Caco-2 (cell line): ENCODE results near the gene DMKN. TPM values are rescaled to one million over a fixed set of nuclear protein-coding genes. Genes with fewer than 3 reads are reported as not detected.

Experiments used
- BruUV-seq: library from RNA; stranded (reverse); fragments of 400-500 nt; replicated peaks from 2 replicates; lab custom pipeline; 2021; lab: Mats Ljungman, UMichigan
- CTCF ChIA-PET: fragments of 300-600 bp; sonication (Branson Sonifier 250); formaldehyde crosslinking; loops from one replicate; lab custom pipeline; 2022; ENCODE audit warnings: antibody characterized with exemption; lab: Charles Lee
- POLR2A ChIA-PET: fragments of 300-600 bp; sonication (Branson Sonifier 250); formaldehyde crosslinking; loops from one replicate; lab custom pipeline; 2022; ENCODE audit warnings: antibody characterized with exemption; lab: Charles Lee
- DNase-seq, 2 experiments: peaks; one replicate each; pipeline versions ENCODE4 v3.0.0 to v3.0.0-alpha.2; 2020 to 2022
- H3K27me3 ChIP-seq: replicated peaks from 2 replicates; pipeline ENCODE4 v1.6.0; 2011; ENCODE audit warnings: low read length; ENCODE audit not compliant: control insufficient read depth, insufficient read depth
- H3K36me3 ChIP-seq: 2 replicates; pipeline ENCODE4 v1.5.1; 2011; ENCODE audit warnings: low read length; ENCODE audit not compliant: control insufficient read depth, insufficient read depth
- H3K4me1 ChIP-seq: fragments of 250-450 bp; sonication (Bioruptor Pico); 2 replicates; pipeline ENCODE4 v1.5.1; 2020; ENCODE audit warnings: mild to moderate bottlenecking
- H3K4me3 ChIP-seq: 2 replicates; pipeline ENCODE4 v1.5.1; 2011; ENCODE audit warnings: low read depth, mild to moderate bottlenecking, control low read depth, low read length
- H3K9me3 ChIP-seq: fragments of 250-450 bp; sonication (Bioruptor Pico); 2 replicates; pipeline ENCODE4 v1.5.1; 2020; ENCODE audit warnings: mild to moderate bottlenecking, moderate library complexity
- H3K27ac Mint-ChIP-seq: one replicate; pipeline ENCODE4 v1.8.0; 2022; ENCODE audit warnings: mixed read lengths; ENCODE audit not compliant: unreplicated experiment
- H3K27me3 Mint-ChIP-seq: one replicate; pipeline ENCODE4 v1.8.0; 2022; ENCODE audit warnings: mixed read lengths; ENCODE audit not compliant: insufficient read depth, unreplicated experiment
- H3K36me3 Mint-ChIP-seq: one replicate; pipeline ENCODE4 v1.8.0; 2022; ENCODE audit warnings: mild to moderate bottlenecking, mixed read lengths; ENCODE audit not compliant: insufficient read depth, unreplicated experiment
- H3K4me1 Mint-ChIP-seq: one replicate; pipeline ENCODE4 v1.8.0; 2022; ENCODE audit warnings: low read depth, mixed read lengths; ENCODE audit not compliant: unreplicated experiment
- H3K4me3 Mint-ChIP-seq: one replicate; pipeline ENCODE4 v1.8.0; 2022; ENCODE audit warnings: mild to moderate bottlenecking, moderate library complexity, mixed read lengths; ENCODE audit not compliant: unreplicated experiment
- H3K9me3 Mint-ChIP-seq: one replicate; pipeline ENCODE4 v1.8.0; 2022; ENCODE audit warnings: mixed read lengths; ENCODE audit not compliant: unreplicated experiment
- CTCF ChIP-seq, 2 experiments: fragments of 200-600 bp in 1 of 2; IDR thresholded peaks; 1 replicate in 1 of 2; 2 replicates in 1 of 2; pipeline versions ENCODE4 v1.5.1 to v1.8.0; 2011 to 2022; ENCODE audit warnings: antibody characterized with exemption in 1 of 2, control low read depth in 1 of 2, inconsistent platforms in 1 of 2, low read depth in 1 of 2, low read length in 1 of 2, mild to moderate bottlenecking in 1 of 2, moderate library complexity in 1 of 2; ENCODE audit not compliant: insufficient read depth in 1 of 2, severe bottlenecking in 1 of 2, unreplicated experiment in 1 of 2
- intact Hi-C: fragments of 100-400 bp; cut with micrococcal nuclease; formaldehyde crosslinking; loops from one replicate; pipeline ENCODE4 v1.10.0; 2022; ENCODE audit not compliant: unreplicated experiment
- total RNA-seq: library from RNA; stranded (reverse); gene quantifications from 2 replicates; pipeline ENCODE4 v1.2.3, GENCODE V29; 2022

Gene DMKN
- total RNA-seq, 1 experiment from 2014 or later = 341 TPM

- Histone ChIP-seq H3K4me1 (0 out of 2 replicates have a peak, but pooled peaks cover 5% of the 10 kb centered on the region), H3K36me3 (no peaks in the 10 kb centered on the region), H3K27me3 (no peaks in the 10 kb centered on the region), H3K4me3 (no peak overlapping the region), H3K9me3 (0 out of 2 replicates have a peak, but pooled peaks cover 3% of the 10 kb centered on the region)
- TF ChIP-seq CTCF (IDR thresholded peaks at IDR 0.05; ENCODE audit: insufficient read depth in 1 of 2, low read depth in 1 of 2, low read length in 1 of 2, severe bottlenecking in 1 of 2, unreplicated experiment in 1 of 2) = no peak
- Mint-ChIP-seq H3K27ac (no peak overlapping the region), H3K4me3 (no peak overlapping the region), H3K36me3 (peaks cover 5% of the 10 kb centered on the region), H3K27me3 (peaks cover 25% of the 10 kb centered on the region), H3K9me3 (no peaks in the 10 kb centered on the region), H3K4me1 (no peaks in the 10 kb centered on the region)
- ChIA-PET POLR2A (no interaction called here), CTCF (no interaction called here)
- no peak for DNase-seq
- BruUV-seq = no TSS peak
- intact Hi-C loops = no loop called here
These were observed 48.9 kb upstream of the DMKN start for GRCh38 chr19:35562336-35562735.

GRCh38 chr19:35561436-35561835 lies 48.0 kb upstream of the DMKN start:
- Mint-ChIP-seq H3K4me3 (no peak overlapping the region), H3K4me1 (no peaks in the 10 kb centered on the region), H3K27ac (no peak overlapping the region), H3K27me3 (peaks cover 27% of the 10 kb centered on the region), H3K9me3 (no peaks in the 10 kb centered on the region), H3K36me3 (peaks cover 5% of the 10 kb centered on the region)
- no peaks in the 10 kb centered on the region for H3K27me3 ChIP-seq
- no peak for DNase-seq
- no peaks in the 10 kb centered on the region for H3K36me3 ChIP-seq
- TF ChIP-seq CTCF (IDR thresholded peaks at IDR 0.05; ENCODE audit: insufficient read depth in 1 of 2, low read depth in 1 of 2, low read length in 1 of 2, severe bottlenecking in 1 of 2, unreplicated experiment in 1 of 2) = no peak
- H3K4me3 ChIP-seq = no peak overlapping the region
- BruUV-seq = no TSS peak
- ChIA-PET POLR2A (no interaction called here), CTCF (no interaction called here)
- H3K4me1 ChIP-seq = 0 out of 2 replicates have a peak, but pooled peaks cover 5% of the 10 kb centered on the region
- intact Hi-C loops = no loop called here
- 0 out of 2 replicates have a peak, but pooled peaks cover 3% of the 10 kb centered on the region for H3K9me3 ChIP-seq

- Histone ChIP-seq H3K36me3 (no peaks in the 10 kb centered on the region), H3K27me3 (no peaks in the 10 kb centered on the region), H3K9me3 (0 out of 2 replicates have a peak, but pooled peaks cover 3% of the 10 kb centered on the region), H3K4me3 (no peak overlapping the region), H3K4me1 (0 out of 2 replicates have a peak, but pooled peaks cover 5% of the 10 kb centered on the region)
- Mint-ChIP-seq H3K4me3 (no peak overlapping the region), H3K9me3 (no peaks in the 10 kb centered on the region), H3K27ac (no peak overlapping the region), H3K4me1 (no peaks in the 10 kb centered on the region), H3K27me3 (peaks cover 27% of the 10 kb centered on the region), H3K36me3 (peaks cover 5% of the 10 kb centered on the region)
- no TSS peak for BruUV-seq
- DNase-seq = no peak
- intact Hi-C loops = no loop called here
- POLR2A ChIA-PET = no interaction called here
- CTCF ChIA-PET = interaction anchor here (0.8 kb wide), 1 partner anchor 51 kb away, joined by 3 read pairs; no protein-coding TSS in a partner anchor
- no peak for TF ChIP-seq CTCF (IDR thresholded peaks at IDR 0.05; ENCODE audit: insufficient read depth in 1 of 2, low read depth in 1 of 2, low read length in 1 of 2, severe bottlenecking in 1 of 2, unreplicated experiment in 1 of 2)
These were observed 47.2 kb upstream of the DMKN start for GRCh38 chr19:35560677-35561076.
